NCI-H1048 (cell line): ENCODE results near the gene STAT4.

Source experiments
- DNase-seq: peaks from one replicate; lab custom pipeline; 2025; lab: John Stamatoyannopoulos, UW

The STAT4 gene

DNA sequence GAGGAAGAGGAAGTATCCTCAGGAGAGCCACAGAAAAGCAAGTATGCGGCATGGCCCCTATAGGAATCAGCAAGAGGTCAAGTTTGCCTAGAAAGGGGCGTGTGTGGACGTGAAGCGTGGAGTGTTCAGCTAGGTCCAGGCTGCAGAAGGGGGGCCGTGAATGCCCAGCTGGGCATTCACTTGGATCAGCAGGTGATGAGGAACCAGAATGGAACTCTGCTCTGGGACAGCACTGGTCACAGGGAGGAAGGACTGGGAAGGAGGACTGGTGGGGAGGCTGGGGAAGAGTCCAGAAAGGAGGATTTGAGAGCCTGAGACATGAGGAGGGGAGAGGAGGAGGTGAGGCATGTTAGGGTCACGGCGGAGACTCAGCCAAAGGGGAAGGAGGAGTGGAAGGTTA lies 156.6 kb downstream of the STAT4 start:
- no peak for DNase-seq

DNA sequence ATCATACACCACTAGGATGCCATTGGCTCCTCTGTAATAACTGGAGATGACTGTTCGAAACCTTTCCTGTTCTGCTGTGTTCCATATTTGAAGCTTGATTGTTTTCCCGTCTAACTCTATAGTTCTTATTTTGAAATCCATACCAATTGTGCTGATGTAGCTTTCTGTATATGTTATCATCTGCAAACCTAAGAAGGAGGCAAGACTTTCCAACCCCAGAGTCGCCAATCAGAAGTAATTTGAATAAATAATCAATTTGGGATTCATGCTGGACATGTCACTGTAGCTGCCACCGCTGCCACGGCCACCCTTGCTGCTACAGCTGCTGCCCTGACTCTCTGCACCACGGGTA lies 157.5 kb downstream of the STAT4 start:
- DNase-seq = no peak

DNA sequence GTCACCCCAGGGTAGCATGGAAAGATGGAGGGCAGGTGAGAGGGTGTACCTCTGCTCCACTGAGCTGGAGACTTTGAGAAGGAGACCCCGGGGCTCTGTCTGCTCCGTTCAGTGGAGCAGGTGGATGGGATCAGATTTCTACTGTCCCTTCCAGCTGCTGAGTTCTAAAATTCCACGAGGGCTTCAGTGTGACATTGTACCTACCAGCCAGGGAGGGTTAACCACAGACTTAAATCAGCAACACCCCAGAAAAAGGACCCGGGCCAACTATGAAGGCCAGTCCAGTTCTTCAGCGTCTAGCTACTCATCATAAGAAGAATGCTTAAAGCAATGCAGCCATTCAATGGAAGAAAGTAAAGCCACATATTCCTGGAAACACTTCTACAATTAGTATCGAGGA lies 160.7 kb downstream of the STAT4 start:
- DNase-seq = no peak

DNA sequence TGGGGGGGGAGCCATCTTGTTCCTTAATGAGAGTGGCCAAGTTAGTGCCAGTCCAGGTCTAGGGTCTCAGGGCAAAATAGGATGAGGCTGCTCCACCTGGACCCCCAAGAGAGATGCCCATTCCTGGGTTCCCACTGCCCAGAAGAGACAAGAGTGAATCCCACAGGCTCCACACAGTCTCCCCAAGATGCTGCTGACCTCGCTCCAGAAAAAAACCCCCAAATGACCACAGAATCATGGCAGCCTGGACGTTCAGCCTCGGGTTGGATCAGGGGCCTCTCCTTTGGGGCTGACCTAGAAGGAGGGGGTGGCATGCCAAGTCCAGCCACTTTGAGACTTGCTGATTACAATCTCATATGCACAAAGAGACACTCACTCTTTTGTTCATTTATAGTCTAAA lies 161.9 kb downstream of the STAT4 start:
- no peak for DNase-seq

DNA sequence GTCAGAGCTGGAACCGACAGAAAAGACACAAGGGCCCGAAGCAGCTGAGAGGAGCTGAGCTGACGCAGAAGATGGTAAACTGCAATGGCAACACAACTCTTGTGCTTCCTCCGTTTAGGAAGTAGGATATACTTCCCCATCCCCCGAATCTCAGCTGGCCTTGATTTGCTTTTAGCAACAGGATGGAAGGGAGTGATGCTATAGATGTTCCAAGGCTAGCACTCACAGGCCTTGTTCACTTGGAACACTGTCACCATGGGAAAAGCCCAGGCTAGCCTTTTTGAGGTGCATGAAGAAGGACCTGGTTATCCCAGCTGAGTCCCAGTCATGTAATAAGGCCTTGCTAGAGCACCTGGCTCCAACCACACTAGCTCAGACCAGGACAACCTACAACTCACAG lies 162.9 kb downstream of the STAT4 start:
- no peak for DNase-seq

DNA sequence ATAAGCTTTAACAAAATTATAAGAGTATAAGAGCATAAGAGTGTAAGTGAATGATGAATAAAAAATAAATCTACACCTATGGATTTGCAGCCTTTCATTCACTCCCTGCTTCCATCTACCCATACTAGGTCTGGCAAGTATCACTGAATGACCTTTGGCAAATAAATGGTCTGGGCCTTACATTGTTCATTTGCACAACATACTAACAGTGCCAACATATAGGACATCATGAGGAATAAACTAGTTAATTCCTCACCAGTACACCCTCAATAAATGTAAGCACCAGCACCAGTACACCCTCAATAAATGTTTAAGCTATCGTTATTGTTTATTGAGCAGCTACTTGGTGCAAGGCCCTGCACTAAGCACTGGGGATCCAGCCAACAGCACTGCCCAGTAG lies 163.7 kb downstream of the STAT4 start:
- DNase-seq = no peak

DNA sequence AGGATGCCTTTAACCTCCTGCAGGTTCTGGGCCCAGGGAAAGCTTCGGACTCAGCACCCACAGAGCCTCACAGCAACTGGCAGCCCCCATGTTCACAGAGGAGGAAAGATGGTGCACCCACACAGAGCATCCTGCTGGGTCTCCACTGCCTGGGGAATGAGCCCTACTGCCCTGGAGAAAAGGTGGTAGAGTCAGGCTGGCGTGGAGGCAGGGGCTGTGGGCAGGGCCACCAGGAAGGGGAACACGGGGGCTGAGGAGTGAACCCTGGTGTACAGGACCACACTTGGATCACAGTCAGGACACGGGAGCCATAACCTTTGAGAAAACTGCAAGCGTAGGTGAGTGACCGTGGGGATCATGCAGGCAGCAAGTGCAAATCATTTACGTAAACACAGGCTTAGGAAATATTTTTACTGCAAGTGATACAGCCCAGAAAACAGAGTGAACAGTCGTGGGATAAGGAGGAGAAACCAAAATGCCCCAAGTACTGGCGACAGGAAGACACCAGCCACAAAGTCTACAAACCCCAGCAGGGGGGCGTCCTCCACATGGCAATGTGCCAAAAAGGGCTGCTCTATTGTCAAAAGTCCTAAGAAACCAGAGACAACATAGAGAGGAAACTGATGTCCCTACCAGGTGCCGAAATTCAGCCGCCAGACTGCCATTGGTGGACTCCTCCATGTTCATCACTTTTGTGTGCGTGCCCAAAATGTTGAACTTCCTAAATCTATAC lies 164.4 kb downstream of the STAT4 start:
- no peak for DNase-seq

DNA sequence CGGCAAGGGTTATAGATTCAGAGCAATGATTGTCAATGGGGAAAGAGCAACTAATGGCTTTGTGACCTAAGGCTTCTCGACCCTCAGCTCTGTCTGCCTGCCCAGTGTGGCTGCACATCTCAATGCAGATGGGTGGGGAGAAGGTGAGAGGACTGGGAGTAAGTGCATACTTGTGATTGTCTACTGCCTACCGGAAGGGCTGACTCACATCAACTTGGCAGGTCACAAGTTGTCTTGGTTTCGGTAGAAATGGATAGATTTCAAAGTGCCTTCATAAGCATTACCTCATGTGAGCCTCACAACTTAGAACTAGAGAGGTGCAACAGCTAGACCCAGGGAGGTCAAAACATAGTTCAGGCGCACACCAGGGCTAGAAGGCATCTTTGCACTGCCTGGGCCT lies 166.2 kb downstream of the STAT4 start:
- DNase-seq = no peak

DNA sequence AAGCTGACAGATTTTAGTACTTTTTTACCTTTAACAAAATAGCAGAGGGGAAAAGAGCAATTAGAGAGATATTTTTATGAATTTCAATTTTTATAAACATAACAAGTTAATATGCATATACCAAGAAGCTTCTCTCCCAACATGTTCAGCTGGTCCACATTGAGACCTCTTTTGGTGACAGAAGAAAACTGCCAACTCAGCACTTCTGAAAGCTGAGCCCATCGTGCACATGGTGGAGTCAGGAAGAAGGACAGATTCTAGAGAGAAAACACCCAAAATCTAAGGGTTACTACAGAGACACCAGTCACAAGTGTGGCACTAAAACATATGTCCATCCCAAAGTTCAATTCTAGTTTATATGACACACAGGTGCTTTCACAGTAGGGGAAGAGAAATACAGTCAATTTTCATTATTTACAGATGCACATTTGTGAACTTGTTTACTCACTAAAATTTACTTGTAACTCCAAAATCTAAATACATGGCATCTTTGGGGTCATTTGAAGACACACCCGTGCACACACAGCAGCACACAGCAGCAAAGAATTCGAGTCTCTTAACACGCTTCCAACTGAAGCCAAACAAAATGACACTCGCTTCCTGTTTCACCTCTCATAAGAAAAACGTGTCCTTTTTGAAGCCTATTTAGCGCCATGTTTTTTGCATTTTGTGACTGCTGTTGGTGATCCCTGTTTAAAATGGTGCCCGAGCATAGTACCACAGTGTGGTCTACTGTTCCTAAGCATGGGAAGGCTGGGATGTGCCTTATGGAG lies 168.3 kb downstream of the STAT4 start:
- DNase-seq = no peak

DNA sequence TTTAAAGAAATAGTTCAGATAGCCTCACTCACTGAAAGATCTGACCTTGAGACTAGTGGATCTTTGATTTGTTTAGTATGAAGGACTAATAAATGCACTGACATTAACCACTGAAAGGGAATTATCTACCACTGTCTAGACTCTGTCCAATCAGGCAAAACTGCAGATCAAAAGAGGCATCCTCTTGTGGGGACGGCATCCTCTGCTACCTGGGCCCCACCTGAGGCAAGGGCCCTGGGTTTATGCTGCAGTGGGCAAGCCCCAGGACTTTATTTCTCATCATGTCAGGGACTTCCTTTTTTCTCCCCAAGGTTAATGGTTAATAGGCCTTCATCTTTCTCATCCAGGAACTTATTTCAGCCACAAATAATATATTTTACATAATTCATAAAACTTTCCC lies 169.1 kb downstream of the STAT4 start:
- DNase-seq = no peak

DNA sequence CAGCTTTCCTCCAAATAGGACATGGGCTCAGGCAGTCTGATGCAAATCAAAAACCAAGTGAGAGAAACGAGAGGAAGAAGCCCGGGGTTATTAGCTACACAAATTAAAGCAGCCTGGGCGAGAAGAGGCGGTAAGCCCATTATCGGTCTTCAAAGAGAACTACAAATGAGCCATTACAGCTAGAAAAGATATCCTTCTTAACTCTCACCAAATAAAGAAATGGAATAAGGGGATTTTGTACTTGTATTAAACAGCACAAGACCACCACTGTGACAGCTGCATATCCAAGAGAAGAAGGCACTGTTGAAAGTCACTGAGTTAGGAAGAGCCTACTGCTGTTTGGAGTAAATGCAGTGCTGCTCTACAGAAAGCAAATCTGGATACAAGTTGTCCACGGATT lies 169.5 kb downstream of the STAT4 start:
- no peak for DNase-seq

DNA sequence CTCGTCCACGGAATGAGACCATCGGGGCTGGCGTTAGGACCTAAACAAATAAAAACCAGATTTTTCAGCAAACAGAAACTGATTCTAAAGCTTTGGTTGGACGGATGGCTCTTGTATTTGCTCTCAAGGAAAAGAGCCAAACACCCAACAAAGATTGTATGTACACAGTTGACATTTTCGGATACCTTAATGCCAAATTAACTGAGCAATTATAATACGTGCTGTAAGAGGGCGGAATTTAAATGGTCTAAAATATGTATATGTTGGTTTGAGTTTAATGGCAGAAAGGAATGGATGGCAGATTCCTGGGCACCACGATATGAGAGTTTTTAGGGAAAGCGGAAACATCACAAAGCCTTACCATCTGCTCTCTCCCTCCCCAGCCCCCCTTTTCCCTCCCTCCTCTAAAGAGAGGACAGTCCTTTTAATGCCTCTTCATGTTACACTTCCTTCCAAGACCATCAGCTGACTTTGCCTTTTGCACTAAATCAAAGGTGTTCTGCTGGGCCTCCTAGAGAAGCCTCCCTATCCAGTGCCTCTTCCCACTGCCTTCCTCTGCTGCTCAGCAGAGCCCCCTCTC lies 170.1 kb downstream of the STAT4 start:
- DNase-seq = no peak

DNA sequence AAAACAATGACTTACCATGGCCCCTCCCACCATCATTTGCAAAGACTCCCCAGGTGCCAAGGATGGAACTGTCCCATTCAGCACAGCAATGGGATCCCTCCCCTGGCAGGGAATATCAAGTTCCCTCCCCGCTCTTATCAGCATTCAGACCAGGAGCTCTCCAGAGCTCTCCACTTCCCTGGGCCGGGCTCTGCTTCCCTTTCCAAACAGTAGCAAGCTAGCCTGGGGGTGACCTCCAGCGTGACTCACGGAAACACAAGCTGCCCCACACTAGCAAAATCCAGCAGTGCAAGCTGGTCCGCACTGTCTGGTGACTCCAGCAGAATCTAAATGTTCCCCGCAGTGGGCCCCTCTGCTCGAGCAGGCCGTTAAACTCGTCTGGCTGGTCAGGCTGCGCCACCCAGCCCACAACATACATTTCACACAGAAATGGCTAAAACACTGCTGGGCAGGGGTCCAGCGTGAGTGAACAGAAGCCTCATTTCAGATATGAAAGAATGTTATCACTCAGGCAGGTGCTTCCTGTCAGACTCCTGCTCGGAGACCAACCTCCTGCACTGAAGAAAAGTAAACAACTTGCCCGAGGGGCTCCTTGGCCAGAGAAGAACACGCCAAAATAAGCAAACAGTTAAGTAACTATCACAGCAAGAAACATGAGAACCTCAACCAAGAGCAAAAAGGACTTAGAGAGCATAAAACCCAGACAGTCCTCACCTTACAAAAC lies 170.7 kb downstream of the STAT4 start:
- DNase-seq = no peak
